Fibroblast of skin of right biceps (primary cell): ENCODE data around the gene UVSSA.
"Not testable (repeated sequence)": the region's sequence is repeated elsewhere in the genome, so short reads cannot be mapped to it uniquely, and the experiment has no call there.

Experiments
- DNase-seq: peaks from one replicate; pipeline ENCODE4 v3.0.0-alpha.2; 2013

Gene UVSSA

DNA sequence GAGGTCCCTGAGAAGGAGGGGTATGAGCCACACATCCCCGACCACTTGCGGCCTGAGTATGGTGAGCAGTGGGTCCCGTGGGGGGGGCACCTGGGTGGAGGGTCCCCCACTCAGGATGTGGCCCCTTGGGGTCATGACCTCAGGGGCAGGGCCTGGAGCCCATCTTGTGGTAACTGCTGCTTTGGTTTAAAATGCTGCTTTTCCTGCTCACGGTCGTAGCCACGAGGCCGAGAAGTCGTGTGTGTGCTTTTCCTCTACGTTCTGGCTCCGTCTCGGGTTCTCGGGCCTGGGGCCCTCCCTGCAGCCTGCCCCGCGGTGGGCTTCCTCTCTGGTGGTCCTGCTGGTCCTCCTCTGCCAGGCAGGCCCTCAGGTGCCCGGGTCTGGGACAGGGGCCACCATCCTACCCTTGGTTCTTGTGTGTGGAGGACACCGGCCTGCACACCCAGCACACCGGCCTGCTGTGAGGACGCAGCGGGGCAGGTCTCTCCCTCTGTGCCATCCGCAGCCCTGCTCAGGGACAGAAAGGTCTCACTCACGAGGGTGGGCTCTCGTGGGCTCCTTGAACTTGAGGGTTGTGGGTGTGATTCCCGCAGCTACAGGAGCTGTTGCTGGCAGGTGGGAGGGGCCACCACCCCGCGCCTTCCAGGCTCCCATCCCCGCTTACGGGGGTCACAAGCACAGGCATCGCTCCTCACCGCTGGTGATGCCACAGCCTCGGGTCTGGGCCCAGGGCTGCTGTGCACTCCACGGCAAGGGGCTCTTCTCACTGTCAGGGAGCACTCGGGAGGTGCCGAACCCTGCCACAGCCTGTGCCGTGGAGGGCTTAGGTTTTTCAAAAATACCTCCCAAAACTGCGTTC lies 19.6 kb downstream of the UVSSA start:
- no peak for DNase-seq

DNA sequence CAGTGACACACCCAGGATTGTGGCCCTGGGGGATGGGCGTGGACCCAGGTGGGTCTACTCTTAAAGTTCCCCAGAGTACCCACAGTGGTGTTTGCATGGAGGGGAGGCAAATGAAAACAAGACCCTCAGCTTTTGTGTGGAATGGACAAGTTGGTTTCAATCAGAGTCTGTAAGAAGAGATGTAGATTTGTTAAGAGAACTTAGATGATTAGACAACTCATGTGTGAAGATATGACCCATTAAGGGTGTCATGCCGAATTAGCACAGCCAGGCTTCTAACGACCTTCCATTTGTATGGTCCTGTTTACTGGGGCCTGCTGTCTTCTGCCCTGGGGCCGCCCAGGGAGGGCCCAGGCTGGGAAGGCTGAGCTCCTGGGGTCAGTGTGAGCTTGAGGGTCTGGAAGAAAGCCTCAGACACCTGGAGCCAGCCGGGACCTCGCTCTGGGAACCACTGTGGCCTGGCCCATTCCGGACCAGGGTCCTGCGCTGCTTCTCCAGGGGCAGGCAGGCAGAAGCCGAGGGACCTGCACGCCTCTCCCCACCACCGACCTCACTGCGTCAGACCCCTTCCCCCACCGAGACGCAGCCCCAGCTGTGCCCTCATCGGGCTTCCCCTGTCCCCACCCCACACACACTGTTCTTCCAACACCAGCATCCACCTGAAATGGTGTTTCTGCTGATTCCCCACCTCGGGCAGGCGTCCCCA lies 20.4 kb downstream of the UVSSA start:
- no peak for DNase-seq

DNA sequence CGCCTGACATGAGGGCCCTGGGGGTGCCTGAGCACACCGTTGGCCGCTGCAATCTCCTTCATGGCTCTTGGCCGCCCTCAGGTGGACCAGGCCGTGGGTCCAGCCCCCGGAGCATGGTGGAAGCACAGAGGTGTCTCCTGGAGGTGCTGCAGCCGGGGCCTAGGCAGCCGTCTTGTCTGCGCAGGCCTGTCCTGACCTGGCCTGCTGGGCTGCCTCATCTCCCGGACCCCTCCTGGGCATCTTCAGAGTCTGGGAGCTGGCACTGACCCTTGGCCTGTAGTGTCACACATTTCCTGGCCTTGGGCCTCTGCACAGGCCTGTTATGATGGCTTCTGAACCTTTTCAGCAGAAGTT lies 20.9 kb downstream of the UVSSA start:
- no peak for DNase-seq

DNA sequence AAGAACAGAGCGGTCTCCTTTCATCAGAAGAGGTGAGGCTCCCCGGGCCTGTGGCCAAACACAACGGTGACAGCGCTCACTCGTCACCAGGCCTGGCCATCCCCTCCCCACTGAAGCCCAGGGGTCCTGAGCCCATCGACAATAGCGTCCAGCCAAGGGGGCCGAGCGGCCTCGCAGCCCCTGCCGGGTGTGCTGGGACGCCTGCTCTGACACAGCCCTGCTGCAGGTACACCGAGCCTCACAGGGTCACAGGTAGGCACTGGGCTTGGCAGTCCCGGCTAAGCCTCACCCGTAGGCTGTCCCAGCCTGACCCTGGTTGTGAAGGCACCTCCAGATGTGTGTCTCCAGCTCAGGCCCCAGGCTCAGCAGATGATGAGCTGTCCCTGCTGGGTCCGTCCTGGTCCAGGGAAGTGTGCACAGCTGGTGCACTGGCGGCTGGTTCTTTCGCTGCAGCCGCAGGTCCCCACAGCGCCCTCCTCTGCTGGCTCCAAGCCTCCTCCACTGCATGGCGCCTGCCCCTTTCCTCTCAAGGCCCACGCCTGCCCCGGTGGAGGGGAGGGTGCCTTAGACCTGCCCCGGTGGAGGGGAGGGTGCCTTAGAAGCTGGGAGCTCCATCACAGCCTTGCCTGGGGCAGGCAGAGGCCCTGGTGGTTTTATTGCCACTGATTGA lies 21.5 kb downstream of the UVSSA start:
- DNase-seq, result no peak

DNA sequence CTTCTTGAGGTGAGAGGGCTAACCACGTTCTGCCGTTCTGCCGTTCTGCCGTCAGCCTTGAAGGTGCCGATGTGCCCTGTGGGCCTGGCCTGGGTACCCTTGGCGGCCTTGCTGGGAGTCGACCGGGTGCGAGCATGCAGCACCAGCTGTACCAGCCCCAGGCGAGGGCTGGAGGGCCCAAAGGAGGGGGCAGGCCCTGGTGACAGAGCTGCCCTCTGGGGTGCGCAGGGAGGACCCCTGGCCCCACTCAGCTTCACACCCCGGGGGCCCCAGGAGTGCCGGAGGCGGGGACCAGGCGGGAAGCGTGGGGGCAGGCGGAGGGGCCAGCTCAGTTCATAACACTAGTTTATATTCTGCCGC lies 22.1 kb downstream of the UVSSA start:
- no peak for DNase-seq

DNA sequence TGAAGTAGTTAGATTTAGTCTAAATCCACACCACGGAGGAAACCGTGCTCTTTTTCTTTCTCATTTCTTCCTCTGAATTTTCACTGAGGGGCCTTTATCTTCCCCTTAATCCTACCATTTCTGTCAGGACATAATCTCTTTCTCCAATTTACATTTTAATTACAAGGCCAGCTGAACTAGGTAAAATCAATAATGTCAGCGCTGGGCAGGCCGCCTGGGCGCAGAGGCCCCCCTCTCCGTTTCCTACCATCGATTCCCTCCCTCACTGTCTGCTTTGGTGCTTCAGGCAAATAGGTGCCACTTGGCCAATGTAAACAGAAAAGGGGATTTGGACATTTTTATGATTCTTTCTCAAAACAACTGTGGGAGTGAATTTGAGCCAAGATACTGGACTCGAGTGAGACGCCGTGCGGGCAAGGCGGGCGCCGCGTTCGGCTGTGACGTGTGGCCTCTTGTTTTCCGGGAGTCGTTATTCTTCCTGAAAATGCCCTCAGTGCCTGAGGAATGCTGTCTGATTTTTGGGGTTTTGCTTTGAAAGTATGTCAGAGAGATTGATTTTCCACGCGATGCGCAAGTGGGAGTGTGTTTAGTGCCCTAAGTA lies 22.6 kb downstream of the UVSSA start:
- DNase-seq, result no peak

DNA sequence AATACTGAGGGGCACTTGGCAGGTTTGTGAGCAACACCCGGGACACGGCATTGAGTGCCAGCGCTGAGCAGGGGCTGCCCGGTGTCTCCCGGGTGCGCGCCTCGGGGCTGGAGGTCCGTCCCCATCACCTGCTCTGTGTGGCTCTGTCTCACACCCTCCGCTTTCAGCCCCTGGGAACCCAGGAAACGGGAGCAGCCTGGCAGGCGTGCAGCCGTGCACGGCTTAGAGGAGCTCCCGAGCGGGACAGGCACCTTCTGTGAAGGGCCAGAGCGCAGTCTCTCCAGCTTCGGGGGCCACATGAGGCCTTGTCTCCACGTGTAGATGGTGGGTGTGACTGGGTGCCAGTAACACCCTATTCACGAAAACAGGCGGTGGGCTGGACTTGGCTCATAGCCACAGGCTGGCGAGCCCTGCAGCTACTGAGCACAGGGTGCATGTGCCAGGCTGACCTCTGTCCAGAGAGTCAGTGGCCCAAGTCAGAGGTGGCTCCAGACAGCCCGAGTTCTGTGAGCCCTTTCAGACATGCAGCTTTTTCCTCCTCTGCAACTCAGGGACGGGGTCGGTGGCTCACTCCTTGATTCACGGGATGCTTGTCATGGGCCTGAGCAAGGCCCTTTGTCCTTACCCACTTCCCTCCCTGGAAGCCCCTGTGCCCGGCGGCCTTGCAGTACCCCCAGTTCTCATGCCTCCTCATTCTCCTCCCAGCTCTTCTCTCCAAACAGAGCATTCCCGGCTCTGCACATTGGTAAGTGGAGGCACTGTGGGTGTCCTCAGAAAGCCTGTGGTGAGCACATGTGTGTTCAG lies 23.5 kb downstream of the UVSSA start:
- DNase-seq, result no peak

DNA sequence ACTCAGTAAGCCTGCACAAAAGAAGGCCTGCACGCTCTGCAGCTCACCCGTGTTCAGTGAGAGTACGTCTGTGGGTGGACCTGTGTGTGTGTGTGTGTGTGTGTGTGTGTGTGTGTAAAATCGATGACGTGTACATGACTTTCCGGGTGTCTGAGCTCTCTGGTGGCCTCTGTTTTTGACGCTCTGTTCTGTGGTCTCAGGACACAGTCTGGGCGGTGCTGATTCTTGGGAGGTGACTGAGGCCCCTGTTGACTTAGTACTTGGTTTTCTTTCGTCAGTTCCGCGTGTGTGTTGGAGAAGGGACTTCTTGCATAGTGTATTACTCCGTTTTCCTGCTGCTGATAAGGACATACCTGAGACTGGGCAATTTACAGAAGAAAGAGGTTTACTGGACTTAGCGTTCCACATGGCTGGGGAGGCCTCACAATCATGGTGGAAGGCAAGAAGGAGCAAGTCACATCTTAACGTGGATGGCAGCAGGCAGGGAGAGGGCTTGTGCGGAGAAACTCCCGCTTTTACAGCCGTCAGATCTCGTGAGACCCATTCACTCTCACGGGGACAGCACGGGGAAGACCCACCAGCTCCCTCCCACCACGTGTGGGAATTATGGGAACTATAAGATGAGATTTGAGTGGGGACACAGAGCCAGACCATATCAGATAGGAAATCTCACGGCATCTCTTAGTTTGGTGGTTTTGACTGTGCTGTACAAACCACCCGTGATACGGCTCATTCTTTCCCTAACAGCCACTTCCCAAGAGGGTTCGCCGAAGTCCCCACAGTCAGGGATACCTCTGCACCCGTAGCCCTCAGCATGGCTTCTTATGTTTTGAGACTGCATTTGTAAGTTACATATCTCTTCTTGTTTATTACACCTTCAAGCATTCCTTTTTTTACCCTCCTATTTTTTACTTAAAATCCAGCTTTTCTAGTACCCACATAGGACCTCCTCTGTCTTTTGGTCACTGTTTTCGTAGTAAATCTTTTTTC lies 24.5 kb downstream of the UVSSA start:
- no peak for DNase-seq

DNA sequence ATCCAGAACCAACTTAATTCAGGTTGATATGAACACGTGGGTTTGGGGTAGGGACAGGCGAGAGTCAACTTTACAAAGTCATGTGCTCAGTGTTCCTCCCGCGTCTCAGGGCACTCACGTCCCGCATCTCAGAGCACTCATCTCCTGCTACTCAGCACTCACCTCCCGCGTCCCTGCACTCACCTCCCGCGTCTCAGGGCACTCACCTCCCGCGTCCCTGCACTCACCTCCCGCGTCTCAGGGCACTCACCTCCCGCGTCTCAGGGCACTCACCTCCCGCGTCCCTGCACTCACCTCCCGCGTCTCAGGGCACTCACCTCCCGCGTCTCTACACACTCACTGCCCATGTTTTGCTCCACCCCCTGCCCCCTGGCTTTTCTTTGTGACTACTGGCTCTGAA lies 25.6 kb downstream of the UVSSA start:
- DNase-seq, result not testable (repeated sequence)

DNA sequence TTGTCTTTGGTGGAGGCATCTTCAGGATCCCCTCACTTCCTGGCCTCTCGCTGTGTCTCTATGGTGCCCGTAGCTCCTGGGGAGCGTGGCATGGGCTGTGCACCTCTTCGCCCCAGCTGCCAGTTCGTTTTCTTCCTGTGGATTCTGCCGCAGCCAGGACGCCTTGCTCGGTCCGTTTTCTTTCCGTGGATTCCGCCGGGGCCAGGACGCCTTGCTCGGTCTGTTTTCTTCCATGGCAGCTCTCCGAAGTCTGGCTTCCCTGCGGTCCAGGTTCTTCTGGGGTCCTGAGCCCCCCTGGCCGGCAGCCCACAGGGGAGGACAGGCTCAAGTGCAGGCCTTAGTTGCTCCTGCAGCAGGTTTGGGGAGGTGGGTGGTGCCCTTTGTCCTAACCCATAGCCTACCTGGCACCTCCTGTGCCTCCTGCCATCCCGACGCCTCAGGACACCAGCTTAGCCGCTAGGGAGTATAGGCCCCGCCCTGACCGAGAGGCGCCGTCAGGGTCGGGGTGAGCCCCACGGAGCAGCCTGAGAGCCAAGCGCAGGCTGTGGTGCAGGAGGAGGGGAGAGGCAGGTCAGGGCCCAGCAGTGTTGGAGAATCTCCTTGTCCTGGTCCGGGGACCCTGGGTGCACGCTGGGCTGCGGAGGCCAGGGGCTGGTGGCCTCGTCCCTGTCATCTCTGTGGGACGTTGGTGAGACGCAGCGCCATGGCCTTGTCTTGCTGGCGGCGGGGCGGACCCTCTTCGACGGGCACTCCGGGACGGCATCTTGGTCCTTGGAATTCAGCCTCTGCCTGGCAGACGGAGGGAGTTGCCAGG lies 27.1 kb downstream of the UVSSA start:
- DNase-seq, result no peak

DNA sequence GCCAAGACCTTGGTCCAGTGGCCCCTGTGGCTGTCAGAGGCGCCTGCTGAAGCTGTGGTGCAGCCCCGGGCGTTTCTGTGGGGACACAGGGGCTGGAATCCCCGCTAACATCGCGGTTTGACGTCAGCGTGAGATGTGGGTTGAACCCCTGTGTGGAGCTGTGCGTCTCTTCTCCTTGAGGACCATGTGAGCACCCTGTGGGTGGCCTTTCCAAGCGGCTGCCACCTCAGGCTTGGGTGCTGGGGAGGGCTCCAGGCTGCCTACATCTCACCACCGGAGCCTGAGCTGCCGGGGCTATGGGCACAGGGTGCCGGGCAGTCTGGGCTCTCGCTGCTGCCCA lies 27.7 kb downstream of the UVSSA start:
- no peak for DNase-seq

DNA sequence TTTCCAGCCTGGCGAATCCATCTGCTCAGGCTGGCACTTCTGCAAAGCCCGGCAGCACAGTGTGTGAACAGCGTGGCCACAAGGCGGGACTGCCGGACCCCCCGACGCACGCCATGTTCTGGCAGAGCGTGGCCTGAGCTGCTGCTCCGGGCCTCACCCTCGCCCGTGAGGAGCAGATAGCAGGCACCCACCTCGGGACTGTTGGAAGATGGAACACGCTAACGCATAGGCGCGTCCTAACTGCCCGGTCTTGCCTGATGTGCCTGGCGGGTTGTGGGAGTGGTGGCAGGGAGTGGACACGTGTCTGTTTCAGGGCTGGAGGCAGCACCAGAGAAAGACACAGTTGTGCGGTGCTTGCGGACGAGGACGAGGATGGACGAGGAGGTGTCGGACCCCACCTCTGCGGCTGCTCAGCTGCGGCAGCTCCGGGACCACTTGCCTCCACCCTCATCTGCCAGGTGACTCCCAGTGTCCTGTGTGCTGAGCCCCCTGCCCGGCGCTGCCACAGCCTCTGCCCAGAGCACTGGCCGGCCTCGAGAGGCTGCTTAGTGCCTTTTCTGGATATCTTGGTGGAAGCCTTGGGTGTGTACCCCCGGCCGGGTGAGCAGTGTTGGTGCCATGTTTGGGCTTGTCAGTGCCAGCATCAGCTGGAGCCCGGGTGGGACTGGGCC lies 28.2 kb downstream of the UVSSA start:
- DNase-seq, result no peak

DNA sequence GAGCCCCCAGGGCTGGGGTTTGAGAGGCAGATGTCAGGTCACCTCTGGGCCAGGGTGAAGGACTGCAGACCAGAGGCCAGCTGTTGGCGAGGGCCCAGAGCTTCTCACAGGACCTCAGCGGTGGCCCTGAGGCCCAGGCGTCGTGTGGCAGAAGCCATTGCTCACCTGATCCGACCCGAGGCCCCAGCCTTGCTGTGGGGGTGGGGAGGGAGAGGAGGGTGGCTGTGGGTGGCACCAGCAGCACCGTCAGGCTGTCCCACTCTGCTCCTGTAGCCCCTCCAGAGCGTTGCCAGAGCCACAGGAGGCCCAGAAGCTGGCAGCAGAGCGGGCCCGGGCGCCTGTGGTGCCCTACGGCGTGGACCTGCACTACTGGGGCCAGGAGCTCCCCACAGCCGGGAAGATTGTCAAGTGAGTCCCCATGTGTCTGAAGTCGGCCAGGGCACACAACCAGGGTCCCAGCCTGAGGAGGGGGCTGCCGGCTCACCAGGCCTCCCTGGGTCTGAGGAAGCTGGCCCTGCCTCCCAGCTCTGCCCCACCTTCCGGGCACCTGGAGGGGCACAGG lies 28.8 kb downstream of the UVSSA start:
- DNase-seq, result no peak

DNA sequence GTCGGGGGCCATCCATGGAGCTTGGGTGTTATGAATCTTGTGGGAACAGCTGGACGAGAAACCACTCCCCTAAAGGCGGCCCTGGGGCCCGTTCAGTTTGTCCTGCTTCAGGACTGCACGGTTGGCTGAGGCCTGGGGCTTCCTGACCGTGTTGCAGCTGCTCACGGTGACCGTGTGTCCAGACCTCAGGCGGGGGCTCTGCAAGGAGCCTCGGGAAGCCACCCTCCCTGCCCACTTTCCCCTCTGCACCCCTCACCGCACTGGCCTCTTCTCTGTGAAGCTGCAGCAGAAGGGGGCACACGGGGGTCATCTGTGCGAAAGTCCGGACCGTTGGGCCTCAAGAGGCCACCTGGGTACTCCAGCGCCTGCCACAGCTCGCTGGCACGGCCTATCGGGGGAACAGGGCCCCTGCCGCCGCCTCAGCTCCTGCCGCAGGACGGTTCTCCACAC lies 29.4 kb downstream of the UVSSA start:
- DNase-seq, result no peak

DNA sequence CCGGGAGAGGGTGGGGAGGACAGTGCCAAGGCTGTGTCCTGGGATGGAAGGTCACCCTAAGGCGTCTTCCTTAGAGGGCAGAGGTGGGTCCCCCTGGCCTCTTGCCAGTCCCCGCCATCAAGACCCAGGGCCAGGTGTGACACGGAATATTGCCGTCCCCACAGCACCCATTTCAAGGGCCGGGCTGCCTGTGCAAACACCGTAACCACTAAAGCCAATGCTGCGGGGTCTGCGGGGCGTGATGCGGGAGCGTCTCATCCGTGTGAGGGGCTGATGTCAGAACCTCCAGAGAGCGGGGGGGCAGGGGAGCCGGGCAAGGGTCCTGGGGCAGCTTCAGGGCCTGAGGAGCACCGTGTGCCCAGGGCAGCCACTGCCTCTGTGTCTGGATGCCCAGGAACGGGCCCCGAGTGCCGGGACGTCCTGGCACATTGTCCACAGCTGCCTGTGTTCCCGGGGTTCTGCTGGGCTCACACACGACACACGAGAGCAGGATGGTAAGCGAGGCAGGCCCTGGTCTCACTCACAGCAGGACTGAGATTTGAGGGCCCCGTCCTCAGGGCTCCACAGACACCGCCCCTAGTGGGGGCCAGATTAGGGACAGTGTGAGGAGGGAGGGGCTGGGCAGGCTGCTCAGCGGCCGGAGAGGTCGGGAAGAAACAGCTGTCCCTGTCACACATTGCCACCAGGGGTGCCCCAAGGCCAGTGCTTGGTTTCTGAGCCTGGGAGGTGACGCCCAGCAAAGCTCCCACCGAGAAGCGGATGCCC lies 30.0 kb downstream of the UVSSA start:
- DNase-seq, result no peak

DNA sequence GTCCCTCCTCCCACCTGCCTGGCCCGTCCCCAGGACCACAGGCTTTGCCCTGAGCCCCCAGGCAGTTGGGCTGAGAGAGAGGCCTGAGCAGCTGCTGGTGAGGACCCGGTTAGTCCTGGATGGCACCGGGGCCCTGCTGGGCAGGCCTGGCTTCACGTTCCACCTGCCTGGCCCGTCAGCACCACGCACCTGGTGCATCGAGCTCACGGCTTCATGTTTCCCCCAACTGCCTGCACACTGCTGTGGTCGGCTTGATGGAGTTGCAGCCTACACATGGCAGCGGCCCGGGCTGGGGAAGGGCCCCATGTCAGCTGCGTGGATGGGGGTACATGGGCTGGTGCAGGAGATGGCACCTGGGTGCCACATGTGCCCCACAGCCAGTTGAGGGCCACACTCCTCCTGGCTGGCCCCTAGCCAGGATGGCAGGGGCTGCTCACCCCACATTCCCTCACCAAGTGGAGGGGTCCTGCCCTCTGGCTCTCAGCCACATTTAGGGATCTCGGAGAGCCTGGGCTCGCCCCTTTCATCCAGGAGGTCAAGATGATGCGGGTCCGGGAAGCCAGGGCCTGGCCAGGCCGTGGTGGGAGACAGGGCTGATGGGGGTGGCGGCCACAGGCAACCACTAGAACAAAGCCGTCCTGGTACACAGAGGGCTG lies 30.7 kb downstream of the UVSSA start:
- DNase-seq, result no peak

DNA sequence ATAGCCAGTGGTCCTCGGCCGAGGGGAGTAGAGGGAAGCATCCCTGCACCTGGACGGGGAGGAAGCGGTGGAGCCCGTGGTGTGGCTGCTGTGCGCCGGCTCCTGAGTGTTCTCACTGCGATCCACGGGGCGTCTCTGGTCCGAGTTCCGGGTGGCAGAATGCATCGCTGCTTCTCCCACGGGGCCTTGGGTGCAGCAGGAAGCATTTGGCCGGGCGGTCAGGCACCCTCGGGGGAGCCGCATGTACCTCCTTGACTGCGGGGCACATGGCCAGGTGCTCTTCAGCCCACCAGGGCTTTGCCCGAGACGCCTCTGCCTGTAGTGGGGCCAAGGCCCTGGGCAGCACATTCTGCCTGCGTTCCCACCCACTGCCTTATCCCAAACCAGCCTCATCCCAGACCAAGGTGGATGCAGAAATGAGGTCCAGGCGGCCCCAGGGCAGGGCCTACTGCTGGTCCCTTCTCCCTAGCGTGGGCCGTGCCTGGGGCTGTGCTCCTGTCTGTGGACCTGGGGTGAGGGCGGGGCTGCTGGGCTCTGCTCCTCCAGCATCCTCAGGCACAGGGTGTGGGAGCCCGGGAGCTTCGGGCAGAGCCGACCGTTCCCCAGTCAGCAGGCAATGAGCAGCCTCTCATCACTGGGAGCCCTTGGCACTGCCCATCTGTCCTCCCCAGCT lies 31.7 kb downstream of the UVSSA start:
- no peak for DNase-seq

DNA sequence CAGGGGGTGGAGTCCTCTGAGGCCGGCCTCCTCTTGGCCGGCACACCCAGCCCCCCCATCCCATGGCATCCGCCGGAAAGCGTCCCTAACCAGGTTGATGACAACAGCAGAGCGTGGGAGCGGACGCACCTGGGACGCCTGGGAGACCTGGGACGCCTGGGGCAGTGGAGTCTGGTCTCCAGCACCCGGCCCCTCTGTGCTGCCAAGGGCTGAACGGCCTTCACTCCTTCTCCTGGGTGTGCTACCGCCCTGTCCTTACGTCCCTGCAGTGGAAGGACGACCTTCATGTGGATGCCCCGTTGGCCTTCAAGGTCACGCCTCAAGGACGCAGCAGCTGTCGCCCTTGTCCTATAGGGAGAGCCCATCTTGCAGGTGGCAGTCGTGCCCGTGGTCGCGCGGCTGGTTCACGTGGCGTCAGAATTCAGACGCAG lies 32.4 kb downstream of the UVSSA start:
- no peak for DNase-seq
